ENCODE results near the gene RBM4. TPM values are rescaled to one million over a fixed set of nuclear protein-coding genes. Genes with fewer than 3 reads are reported as not detected.
A peak's percentile ranks its signal among the peaks of the same experiment; 100 is the strongest.

RBM4 gene
- total and polyA plus RNA-seq, 2 of the 13 experiments (the other 11 are each of a cell fraction or from before 2014, with no cell fraction given): 126 to 136 TPM

DNA sequence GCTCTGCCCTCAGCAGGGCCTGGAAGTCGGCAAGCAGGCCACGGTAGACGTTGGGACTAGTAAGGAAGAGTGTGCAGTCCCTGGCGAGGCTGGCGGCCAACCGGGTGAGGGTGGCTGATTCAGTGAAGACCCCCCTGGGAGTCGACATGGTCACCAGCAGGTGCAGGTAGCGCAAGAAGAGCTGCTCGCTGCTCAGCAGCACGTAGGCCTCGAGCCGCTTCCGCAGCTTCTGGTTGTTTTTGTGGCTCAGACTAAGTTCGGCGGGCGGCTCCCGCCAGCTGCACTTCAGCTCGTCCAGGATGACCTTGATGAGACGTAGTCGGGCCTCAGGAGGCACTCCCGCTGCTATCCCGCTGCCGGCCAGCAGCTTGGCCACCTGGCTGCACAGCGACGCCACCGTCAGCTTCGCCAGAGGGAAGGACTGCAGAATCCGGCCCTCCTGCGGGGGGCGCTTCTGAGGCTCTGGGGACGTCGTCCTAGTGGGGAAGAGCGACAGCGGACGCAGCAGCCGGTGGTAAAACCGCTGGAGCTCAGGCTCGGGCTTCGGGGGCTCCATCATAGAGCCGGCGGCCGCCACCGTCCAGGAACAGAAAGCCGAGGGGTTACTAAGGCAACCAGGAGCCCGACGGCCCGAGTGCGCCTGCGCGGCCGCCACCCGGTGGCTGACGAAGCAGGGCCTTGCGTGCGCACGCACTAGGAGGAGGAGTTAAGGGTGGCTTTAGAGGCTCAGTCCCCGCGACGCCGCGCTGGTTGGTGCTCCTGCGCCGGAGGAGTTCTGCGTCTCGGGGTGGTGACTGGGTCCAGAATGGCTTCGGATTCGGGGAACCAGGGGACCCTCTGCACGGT lies 45.8 kb upstream of the RBM4 start, which contains the start of the genes CCDC87 and CCS (continued):
- TF ChIP-seq STAT6 (CRISPR knock-in tag; IDR thresholded peaks at IDR 0.05; ENCODE audit: borderline replicate concordance) (no peak), THAP9 (CRISPR knock-in tag; IDR thresholded peaks at IDR 0.05; ENCODE audit: borderline replicate concordance) (peak; percentile 62; the same call in 1 of the 2 replicates), NFIB (CRISPR knock-in tag; IDR thresholded peaks at IDR 0.05; ENCODE audit: borderline replicate concordance) (no peak), RFXAP (CRISPR knock-in tag; IDR thresholded peaks at IDR 0.05; ENCODE audit: borderline replicate concordance) (peak; percentile 70; the same call in 1 of the 2 replicates), ZNF543 (CRISPR knock-in tag; IDR thresholded peaks at IDR 0.05) (peak; percentile 88; the same call in 1 of the 2 replicates), ZBTB38 (CRISPR knock-in tag; IDR thresholded peaks at IDR 0.05) (peak; percentile 99), ARNT2 (CRISPR knock-in tag; IDR thresholded peaks at IDR 0.05; ENCODE audit: low read depth) (peak; percentile 75; the same call in 1 of the 2 replicates), PCBP1 (IDR thresholded peaks at IDR 0.05; ENCODE audit: borderline replicate concordance, low read depth, low read length) (no peak), ZSCAN30 (CRISPR knock-in tag; IDR thresholded peaks at IDR 0.05) (peak; percentile 46; the same call in 1 of the 2 replicates), NCOA5 (CRISPR knock-in tag; IDR thresholded peaks at IDR 0.05) (no peak), ZNF460 (CRISPR knock-in tag; IDR thresholded peaks at IDR 0.05; ENCODE audit: borderline replicate concordance) (peak; percentile 28; the same call in 1 of the 2 replicates), ZNF513 (CRISPR knock-in tag; conservative IDR thresholded peaks at IDR 0.05) (no peak), HES4 (CRISPR knock-in tag; IDR thresholded peaks at IDR 0.05; ENCODE audit: borderline replicate concordance) (peak; percentile 77), ZNF629 (CRISPR knock-in tag; conservative IDR thresholded peaks at IDR 0.05) (no peak; the same call in 1 of the 2 replicates)
- TF ChIP-seq, protein P1, sequence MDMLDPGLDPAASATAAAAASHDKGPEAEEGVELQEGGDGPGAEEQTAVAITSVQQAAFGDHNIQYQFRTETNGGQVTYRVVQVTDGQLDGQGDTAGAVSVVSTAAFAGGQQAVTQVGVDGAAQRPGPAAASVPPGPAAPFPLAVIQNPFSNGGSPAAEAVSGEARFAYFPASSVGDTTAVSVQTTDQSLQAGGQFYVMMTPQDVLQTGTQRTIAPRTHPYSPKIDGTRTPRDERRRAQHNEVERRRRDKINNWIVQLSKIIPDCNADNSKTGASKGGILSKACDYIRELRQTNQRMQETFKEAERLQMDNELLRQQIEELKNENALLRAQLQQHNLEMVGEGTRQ (IDR thresholded peaks at IDR 0.05; ENCODE audit: low read depth, low read length): no peak
- TF ChIP-seq, protein P1 (CRISPR knock-in tag; IDR thresholded peaks at IDR 0.05; ENCODE audit: borderline replicate concordance): peak; percentile 43; the same call in 1 of the 2 replicates
- TF ChIP-seq, protein P2, sequence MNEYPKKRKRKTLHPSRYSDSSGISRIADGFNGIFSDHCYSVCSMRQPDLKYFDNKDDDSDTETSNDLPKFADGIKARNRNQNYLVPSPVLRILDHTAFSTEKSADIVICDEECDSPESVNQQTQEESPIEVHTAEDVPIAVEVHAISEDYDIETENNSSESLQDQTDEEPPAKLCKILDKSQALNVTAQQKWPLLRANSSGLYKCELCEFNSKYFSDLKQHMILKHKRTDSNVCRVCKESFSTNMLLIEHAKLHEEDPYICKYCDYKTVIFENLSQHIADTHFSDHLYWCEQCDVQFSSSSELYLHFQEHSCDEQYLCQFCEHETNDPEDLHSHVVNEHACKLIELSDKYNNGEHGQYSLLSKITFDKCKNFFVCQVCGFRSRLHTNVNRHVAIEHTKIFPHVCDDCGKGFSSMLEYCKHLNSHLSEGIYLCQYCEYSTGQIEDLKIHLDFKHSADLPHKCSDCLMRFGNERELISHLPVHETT (CRISPR knock-in tag; conservative IDR thresholded peaks at IDR 0.05): peak; percentile 59; the same call in 1 of the 2 replicates

All from HepG2 (cell line).